GM12875 (cell line): Measurements from ENCODE around the gene PACS1.

Experiments used
- H3K4me3 ChIP-seq: one replicate; pipeline ENCODE4 v1.5.1; 2011; ENCODE audit warnings: low read depth, low read length, control low read depth
- CTCF ChIP-seq: IDR thresholded peaks from 2 replicates; pipeline ENCODE4 v1.5.1; 2011; ENCODE audit warnings: low read depth, mild to moderate bottlenecking, control low read depth, inconsistent platforms, low read length, moderate library complexity, borderline replicate concordance; ENCODE audit not compliant: insufficient read depth

PACS1 gene

GRCh38 chr11:66259225-66259624 lies 189.2 kb downstream of the PACS1 start:
- no peak for TF ChIP-seq CTCF
- no peak overlapping the region for H3K4me3 ChIP-seq

GRCh38 chr11:66259956-66260355 lies 189.9 kb downstream of the PACS1 start:
- H3K4me3 ChIP-seq, result no peak overlapping the region
- no peak for TF ChIP-seq CTCF

- H3K4me3 ChIP-seq, result no peak overlapping the region
Observed at GRCh38 chr11:66261578-66261977, 191.5 kb downstream of the PACS1 start.

GRCh38 chr11:66262191-66262590 lies 192.1 kb downstream of the PACS1 start:
- no peak for TF ChIP-seq CTCF
- no peak overlapping the region for H3K4me3 ChIP-seq

More at GRCh38 chr11:66261578-66261977, 191.5 kb downstream of the PACS1 start:
- no peak for TF ChIP-seq CTCF

GRCh38 chr11:66262696-66263095 lies 192.6 kb downstream of the PACS1 start:
- H3K4me3 ChIP-seq, result no peak overlapping the region
- TF ChIP-seq CTCF, result no peak

GRCh38 chr11:66263231-66263630 lies 193.2 kb downstream of the PACS1 start:
- no peak overlapping the region for H3K4me3 ChIP-seq
- no peak for TF ChIP-seq CTCF

GRCh38 chr11:66263785-66264184 lies 193.7 kb downstream of the PACS1 start:
- no peak overlapping the region for H3K4me3 ChIP-seq
- TF ChIP-seq CTCF, result no peak
